HEK293 (cell line): Measurements from ENCODE around the gene KLHL21.

Experiments
- BCL11B ChIP-seq: fragments of 450-650 bp; formaldehyde crosslinking; IDR thresholded peaks from 2 replicates; pipeline ENCODE4 v1.5.1; 2016; ENCODE audit warnings: low read depth, missing biosample characterization, missing genetic modification characterization
- GLIS1 ChIP-seq: fragments of 450-650 bp; formaldehyde crosslinking; IDR thresholded peaks from 2 replicates; pipeline ENCODE4 v1.5.1; 2016; ENCODE audit warnings: missing biosample characterization, missing genetic modification characterization
- KLF16 ChIP-seq: fragments of 450-650 bp; formaldehyde crosslinking; IDR thresholded peaks from 2 replicates; pipeline ENCODE4 v1.5.1; 2017; ENCODE audit warnings: missing biosample characterization, missing genetic modification characterization
- KLF7 ChIP-seq: fragments of 450-650 bp; formaldehyde crosslinking; IDR thresholded peaks from 2 replicates; pipeline ENCODE4 v1.5.1; 2016; ENCODE audit warnings: missing biosample characterization, missing genetic modification characterization, borderline replicate concordance
- MYNN ChIP-seq: fragments of 450-650 bp; formaldehyde crosslinking; IDR thresholded peaks from 2 replicates; pipeline ENCODE4 v1.5.1; 2016; ENCODE audit warnings: missing biosample characterization, missing genetic modification characterization, borderline replicate concordance
- YY2 ChIP-seq: fragments of 450-650 bp; formaldehyde crosslinking; IDR thresholded peaks from 2 replicates; pipeline ENCODE4 v1.5.1; 2016; ENCODE audit warnings: missing biosample characterization, missing genetic modification characterization
- ZNF138 ChIP-seq: fragments of 450-650 bp; formaldehyde crosslinking; IDR thresholded peaks from 2 replicates; pipeline ENCODE4 v1.5.1; 2016; ENCODE audit warnings: missing biosample characterization, missing genetic modification characterization, borderline replicate concordance
- ZNF239 ChIP-seq: fragments of 450-650 bp; formaldehyde crosslinking; IDR thresholded peaks from 2 replicates; pipeline ENCODE4 v1.5.1; 2016; ENCODE audit warnings: missing biosample characterization, missing genetic modification characterization
- ZNF311 ChIP-seq: fragments of 450-650 bp; formaldehyde crosslinking; IDR thresholded peaks from 2 replicates; pipeline ENCODE4 v1.5.1; 2017; ENCODE audit warnings: missing biosample characterization, missing genetic modification characterization, borderline replicate concordance
- ZNF341 ChIP-seq: fragments of 450-650 bp; formaldehyde crosslinking; IDR thresholded peaks from 2 replicates; pipeline ENCODE4; 2016; ENCODE audit warnings: low read depth, missing biosample characterization, missing genetic modification characterization
- ZNF394 ChIP-seq: fragments of 450-650 bp; formaldehyde crosslinking; IDR thresholded peaks from 2 replicates; pipeline ENCODE4 v1.5.1; 2016; ENCODE audit warnings: missing biosample characterization, missing genetic modification characterization, mild to moderate bottlenecking, moderate library complexity, borderline replicate concordance
- ZNF404 ChIP-seq: fragments of 450-650 bp; formaldehyde crosslinking; IDR thresholded peaks from 2 replicates; pipeline ENCODE4 v1.5.1; 2017; ENCODE audit warnings: missing biosample characterization, missing genetic modification characterization
- ZNF433 ChIP-seq: fragments of 450-650 bp; formaldehyde crosslinking; IDR thresholded peaks from 2 replicates; pipeline ENCODE4 v1.5.1; 2016; ENCODE audit warnings: missing biosample characterization, missing genetic modification characterization, low read depth
- ZNF654 ChIP-seq: fragments of 450-650 bp; formaldehyde crosslinking; IDR thresholded peaks from 2 replicates; pipeline ENCODE4 v1.5.1; 2016; ENCODE audit warnings: low read depth, missing biosample characterization, missing genetic modification characterization
- ZNF660 ChIP-seq: fragments of 450-650 bp; IDR thresholded peaks from 2 replicates; pipeline ENCODE4 v1.5.1; 2018; ENCODE audit warnings: missing biosample characterization, mild to moderate bottlenecking, missing genetic modification characterization
- ZNF677 ChIP-seq: fragments of 450-650 bp; IDR thresholded peaks from 2 replicates; pipeline ENCODE4 v1.5.0; 2018; ENCODE audit warnings: missing biosample characterization, mild to moderate bottlenecking, missing genetic modification characterization, moderate library complexity
- ZNF707 ChIP-seq: fragments of 450-650 bp; formaldehyde crosslinking; IDR thresholded peaks from 2 replicates; pipeline ENCODE4 v1.5.1; 2016; ENCODE audit warnings: missing biosample characterization, missing genetic modification characterization
- TF ChIP-seq, protein P1 (sequence below): fragments of 450-650 bp; formaldehyde crosslinking; IDR thresholded peaks from 2 replicates; pipeline ENCODE4 v1.5.1; 2016; ENCODE audit warnings: missing biosample characterization, missing genetic modification characterization
- TF ChIP-seq, protein P2 (sequence below): IDR thresholded peaks from 2 replicates; pipeline ENCODE4 v1.6.1; 2011; ENCODE audit warnings: mild to moderate bottlenecking, low read depth, low read length, borderline replicate concordance
- TF ChIP-seq, protein P3 (sequence below): fragments of 450-650 bp; formaldehyde crosslinking; IDR thresholded peaks from 2 replicates; pipeline ENCODE4 v1.5.1; 2016; ENCODE audit warnings: missing biosample characterization, missing genetic modification characterization
- TF ChIP-seq, protein P4 (sequence below): fragments of 450-650 bp; formaldehyde crosslinking; IDR thresholded peaks from 2 replicates; pipeline ENCODE4 v1.5.1; 2017; ENCODE audit warnings: missing biosample characterization, missing genetic modification characterization
- TF ChIP-seq, protein P5 (sequence below): fragments of 450-650 bp; formaldehyde crosslinking; conservative IDR thresholded peaks from 2 replicates; pipeline ENCODE4 v1.5.1; 2016; ENCODE audit warnings: low read depth, missing biosample characterization, missing genetic modification characterization
- TF ChIP-seq, protein P6 (sequence below): fragments of 450-650 bp; formaldehyde crosslinking; IDR thresholded peaks from 2 replicates; pipeline ENCODE4 v1.5.0; 2017; ENCODE audit warnings: missing biosample characterization, missing genetic modification characterization, borderline replicate concordance
- TF ChIP-seq, protein P7 (sequence below): fragments of 450-650 bp; formaldehyde crosslinking; IDR thresholded peaks from 2 replicates; pipeline ENCODE4 v1.5.1; 2016; ENCODE audit warnings: missing biosample characterization, missing genetic modification characterization

KLHL21 gene

DNA sequence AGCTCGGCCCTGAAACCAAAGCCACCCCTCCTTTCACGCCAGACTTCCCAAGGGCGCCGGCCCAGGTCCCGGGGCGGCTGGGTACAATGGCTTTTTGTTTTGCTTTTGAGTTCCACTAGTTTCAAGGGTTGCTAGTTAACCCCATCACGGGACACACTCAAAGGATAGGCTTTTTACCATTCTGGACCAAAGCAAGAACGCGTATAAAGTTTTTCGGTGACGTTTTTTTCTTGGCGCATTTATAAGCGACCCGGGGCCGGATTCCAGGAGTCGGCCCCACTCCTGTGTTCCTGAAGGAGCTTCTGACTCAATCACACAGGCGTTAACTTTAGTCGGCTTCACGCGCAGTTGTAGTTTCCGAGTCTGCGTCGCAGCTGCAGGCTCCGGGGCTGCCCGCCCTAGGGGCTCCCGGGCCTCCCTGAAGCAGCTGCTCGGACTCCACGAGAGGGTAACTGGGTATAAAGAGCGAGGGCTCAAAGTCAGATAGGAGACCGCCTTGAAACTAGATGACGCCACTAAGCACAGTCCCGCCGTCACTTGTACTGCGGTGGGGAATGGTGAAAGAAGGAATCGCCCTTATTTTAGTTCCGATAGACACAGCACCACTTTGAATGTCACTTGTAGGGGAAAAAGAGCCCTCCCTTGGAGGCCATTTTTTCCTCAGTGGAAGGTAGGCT lies 707 bp upstream of the KLHL21 start (continued):
- TF ChIP-seq, protein P1, sequence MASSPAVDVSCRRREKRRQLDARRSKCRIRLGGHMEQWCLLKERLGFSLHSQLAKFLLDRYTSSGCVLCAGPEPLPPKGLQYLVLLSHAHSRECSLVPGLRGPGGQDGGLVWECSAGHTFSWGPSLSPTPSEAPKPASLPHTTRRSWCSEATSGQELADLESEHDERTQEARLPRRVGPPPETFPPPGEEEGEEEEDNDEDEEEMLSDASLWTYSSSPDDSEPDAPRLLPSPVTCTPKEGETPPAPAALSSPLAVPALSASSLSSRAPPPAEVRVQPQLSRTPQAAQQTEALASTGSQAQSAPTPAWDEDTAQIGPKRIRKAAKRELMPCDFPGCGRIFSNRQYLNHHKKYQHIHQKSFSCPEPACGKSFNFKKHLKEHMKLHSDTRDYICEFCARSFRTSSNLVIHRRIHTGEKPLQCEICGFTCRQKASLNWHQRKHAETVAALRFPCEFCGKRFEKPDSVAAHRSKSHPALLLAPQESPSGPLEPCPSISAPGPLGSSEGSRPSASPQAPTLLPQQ (tag by site-specific recombination), result peak; percentile 33
- TF ChIP-seq, protein P2, sequence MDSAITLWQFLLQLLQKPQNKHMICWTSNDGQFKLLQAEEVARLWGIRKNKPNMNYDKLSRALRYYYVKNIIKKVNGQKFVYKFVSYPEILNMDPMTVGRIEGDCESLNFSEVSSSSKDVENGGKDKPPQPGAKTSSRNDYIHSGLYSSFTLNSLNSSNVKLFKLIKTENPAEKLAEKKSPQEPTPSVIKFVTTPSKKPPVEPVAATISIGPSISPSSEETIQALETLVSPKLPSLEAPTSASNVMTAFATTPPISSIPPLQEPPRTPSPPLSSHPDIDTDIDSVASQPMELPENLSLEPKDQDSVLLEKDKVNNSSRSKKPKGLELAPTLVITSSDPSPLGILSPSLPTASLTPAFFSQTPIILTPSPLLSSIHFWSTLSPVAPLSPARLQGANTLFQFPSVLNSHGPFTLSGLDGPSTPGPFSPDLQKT, result no peak
- TF ChIP-seq, protein P3, sequence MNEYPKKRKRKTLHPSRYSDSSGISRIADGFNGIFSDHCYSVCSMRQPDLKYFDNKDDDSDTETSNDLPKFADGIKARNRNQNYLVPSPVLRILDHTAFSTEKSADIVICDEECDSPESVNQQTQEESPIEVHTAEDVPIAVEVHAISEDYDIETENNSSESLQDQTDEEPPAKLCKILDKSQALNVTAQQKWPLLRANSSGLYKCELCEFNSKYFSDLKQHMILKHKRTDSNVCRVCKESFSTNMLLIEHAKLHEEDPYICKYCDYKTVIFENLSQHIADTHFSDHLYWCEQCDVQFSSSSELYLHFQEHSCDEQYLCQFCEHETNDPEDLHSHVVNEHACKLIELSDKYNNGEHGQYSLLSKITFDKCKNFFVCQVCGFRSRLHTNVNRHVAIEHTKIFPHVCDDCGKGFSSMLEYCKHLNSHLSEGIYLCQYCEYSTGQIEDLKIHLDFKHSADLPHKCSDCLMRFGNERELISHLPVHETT, result no peak
- no peak for TF ChIP-seq ZNF707 (tag by site-specific recombination)
- TF ChIP-seq ZNF660 (tag by site-specific recombination), result peak; percentile 63; the same call in 1 of the 2 replicates
- peak; percentile 27; the same call in 1 of the 2 replicates for TF ChIP-seq GLIS1 (tag by site-specific recombination)
- no peak for TF ChIP-seq KLF16 (tag by site-specific recombination)
- TF ChIP-seq ZNF239, result no peak
- TF ChIP-seq, protein P4, sequence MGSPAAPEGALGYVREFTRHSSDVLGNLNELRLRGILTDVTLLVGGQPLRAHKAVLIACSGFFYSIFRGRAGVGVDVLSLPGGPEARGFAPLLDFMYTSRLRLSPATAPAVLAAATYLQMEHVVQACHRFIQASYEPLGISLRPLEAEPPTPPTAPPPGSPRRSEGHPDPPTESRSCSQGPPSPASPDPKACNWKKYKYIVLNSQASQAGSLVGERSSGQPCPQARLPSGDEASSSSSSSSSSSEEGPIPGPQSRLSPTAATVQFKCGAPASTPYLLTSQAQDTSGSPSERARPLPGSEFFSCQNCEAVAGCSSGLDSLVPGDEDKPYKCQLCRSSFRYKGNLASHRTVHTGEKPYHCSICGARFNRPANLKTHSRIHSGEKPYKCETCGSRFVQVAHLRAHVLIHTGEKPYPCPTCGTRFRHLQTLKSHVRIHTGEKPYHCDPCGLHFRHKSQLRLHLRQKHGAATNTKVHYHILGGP (tag by site-specific recombination), result no peak
- TF ChIP-seq, protein P5, sequence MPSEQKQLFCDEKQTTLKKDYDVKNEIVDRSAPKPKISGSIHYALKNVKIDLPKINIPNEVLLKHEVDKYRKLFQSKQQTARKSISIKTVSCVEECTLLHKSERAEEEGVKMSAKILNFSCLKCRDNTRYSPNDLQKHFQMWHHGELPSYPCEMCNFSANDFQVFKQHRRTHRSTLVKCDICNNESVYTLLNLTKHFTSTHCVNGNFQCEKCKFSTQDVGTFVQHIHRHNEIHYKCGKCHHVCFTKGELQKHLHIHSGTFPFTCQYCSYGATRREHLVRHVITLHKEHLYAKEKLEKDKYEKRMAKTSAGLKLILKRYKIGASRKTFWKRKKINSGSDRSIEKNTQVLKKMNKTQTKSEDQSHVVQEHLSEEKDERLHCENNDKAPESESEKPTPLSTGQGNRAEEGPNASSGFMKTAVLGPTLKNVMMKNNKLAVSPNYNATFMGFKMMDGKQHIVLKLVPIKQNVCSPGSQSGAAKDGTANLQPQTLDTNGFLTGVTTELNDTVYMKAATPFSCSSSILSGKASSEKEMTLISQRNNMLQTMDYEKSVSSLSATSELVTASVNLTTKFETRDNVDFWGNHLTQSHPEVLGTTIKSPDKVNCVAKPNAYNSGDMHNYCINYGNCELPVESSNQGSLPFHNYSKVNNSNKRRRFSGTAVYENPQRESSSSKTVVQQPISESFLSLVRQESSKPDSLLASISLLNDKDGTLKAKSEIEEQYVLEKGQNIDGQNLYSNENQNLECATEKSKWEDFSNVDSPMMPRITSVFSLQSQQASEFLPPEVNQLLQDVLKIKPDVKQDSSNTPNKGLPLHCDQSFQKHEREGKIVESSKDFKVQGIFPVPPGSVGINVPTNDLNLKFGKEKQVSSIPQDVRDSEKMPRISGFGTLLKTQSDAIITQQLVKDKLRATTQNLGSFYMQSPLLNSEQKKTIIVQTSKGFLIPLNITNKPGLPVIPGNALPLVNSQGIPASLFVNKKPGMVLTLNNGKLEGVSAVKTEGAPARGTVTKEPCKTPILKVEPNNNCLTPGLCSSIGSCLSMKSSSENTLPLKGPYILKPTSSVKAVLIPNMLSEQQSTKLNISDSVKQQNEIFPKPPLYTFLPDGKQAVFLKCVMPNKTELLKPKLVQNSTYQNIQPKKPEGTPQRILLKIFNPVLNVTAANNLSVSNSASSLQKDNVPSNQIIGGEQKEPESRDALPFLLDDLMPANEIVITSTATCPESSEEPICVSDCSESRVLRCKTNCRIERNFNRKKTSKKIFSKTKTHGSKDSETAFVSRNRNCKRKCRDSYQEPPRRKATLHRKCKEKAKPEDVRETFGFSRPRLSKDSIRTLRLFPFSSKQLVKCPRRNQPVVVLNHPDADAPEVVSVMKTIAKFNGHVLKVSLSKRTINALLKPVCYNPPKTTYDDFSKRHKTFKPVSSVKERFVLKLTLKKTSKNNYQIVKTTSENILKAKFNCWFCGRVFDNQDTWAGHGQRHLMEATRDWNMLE (tag by site-specific recombination), result 0 out of 2 replicates have a peak, but pooled peaks have one; percentile 11
- TF ChIP-seq, protein P6, sequence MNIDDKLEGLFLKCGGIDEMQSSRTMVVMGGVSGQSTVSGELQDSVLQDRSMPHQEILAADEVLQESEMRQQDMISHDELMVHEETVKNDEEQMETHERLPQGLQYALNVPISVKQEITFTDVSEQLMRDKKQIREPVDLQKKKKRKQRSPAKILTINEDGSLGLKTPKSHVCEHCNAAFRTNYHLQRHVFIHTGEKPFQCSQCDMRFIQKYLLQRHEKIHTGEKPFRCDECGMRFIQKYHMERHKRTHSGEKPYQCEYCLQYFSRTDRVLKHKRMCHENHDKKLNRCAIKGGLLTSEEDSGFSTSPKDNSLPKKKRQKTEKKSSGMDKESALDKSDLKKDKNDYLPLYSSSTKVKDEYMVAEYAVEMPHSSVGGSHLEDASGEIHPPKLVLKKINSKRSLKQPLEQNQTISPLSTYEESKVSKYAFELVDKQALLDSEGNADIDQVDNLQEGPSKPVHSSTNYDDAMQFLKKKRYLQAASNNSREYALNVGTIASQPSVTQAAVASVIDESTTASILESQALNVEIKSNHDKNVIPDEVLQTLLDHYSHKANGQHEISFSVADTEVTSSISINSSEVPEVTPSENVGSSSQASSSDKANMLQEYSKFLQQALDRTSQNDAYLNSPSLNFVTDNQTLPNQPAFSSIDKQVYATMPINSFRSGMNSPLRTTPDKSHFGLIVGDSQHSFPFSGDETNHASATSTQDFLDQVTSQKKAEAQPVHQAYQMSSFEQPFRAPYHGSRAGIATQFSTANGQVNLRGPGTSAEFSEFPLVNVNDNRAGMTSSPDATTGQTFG (tag by site-specific recombination), result no peak
- no peak for TF ChIP-seq YY2 (tag by site-specific recombination)
- no peak for TF ChIP-seq ZNF654 (tag by site-specific recombination)
- TF ChIP-seq ZNF311, result no peak
- no peak for TF ChIP-seq BCL11B (tag by site-specific recombination)
- TF ChIP-seq ZNF394 (tag by site-specific recombination), result no peak
- TF ChIP-seq, protein P7, sequence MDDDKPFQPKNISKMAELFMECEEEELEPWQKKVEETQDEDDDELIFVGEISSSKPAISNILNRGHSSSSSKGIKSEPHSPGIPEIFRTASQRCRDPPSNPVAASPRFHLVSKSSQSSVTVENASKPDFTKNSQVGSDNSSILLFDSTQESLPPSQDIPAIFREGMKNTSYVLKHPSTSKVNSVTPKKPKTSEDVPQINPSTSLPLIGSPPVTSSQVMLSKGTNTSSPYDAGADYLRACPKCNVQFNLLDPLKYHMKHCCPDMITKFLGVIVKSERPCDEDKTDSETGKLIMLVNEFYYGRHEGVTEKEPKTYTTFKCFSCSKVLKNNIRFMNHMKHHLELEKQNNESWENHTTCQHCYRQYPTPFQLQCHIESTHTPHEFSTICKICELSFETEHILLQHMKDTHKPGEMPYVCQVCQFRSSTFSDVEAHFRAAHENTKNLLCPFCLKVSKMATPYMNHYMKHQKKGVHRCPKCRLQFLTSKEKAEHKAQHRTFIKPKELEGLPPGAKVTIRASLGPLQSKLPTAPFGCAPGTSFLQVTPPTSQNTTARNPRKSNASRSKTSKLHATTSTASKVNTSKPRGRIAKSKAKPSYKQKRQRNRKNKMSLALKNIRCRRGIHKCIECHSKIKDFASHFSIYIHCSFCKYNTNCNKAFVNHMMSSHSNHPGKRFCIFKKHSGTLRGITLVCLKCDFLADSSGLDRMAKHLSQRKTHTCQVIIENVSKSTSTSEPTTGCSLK (tag by site-specific recombination), result no peak
- TF ChIP-seq ZNF404 (tag by site-specific recombination), result no peak
- peak; percentile 71 for TF ChIP-seq ZNF341
- no peak for TF ChIP-seq ZNF677
- TF ChIP-seq ZNF138 (tag by site-specific recombination), result no peak
- no peak for TF ChIP-seq MYNN (tag by site-specific recombination)
- TF ChIP-seq ZNF433, result no peak
- TF ChIP-seq KLF7 (tag by site-specific recombination), result no peak
